NCI-H146 (cell line): ENCODE data around the gene MCC.

ENCODE experiments used
- DNase-seq: peaks from one replicate; lab custom pipeline; 2025; lab: John Stamatoyannopoulos, UW

The MCC gene

DNA sequence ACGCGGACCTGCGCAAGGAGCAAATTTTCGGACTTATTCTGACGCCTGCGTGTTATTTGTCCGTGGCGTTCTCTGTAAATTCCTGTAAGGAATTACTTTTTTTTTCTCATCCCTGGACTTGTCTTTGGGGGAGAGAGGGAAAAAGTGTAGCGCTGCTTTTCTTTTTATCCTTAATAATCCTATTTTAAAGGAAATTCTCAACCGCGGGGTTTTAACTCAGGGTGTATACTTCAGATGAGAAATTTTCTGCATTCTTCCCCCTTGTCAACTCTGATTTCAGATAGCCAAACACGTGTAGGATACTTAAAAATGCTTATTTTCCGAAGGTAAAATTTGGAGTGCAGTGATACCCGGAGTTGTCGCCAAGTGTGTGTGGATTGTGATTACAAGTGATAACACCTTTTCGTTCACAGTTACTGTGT lies 510.8 kb downstream of the MCC start:
- no peak for DNase-seq

DNA sequence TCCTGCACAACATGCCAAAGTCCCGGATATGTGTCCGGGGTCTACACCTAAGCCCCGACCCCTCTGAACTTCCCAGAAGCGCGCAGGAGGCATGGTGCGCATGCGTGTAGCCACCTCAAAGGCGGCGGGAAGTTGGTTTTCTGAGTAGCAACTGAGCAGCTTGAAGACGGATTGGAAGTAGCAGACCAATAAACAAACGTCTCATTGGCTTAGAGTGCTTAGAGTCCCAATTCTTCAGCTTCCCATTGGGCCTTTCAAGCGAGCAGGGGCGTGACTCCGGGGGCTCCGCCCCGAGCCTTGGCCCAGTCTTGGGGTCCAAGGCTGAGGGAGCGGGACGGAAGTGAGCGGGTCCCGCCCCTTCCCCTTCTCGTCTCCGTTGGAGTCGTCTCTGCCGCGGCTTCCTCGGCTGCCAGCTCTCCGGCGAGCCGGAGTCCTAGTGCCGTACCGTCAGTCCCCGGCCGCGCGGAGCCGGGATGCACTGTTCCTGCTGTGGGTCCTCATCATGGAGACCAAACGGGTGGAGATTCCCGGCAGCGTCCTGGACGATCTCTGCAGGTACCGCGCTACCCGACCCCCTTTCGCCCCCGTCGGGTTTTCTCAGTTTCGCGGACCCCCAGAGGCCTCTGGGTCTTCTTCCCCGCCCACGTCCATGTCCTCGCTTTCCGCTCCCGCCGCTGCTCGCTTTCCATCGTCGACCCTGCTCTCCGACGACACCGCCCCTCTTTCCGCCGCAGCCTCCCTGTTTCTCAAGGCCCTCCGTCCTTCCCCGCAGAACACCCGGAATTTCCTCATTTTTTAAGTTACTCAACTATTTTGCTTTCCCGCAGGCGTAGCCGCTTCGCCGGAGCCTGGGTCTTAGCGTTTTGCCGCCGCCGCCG lies 511.6 kb downstream of the MCC start, which contains the start of gene DCP2:
Gene DCP2, plus strand, starts transcription at position 367 of the 878 bp plus-strand sequence. Its CDS starts 136 bp downstream, at position 503.
- peak; percentile 99 for DNase-seq

DNA sequence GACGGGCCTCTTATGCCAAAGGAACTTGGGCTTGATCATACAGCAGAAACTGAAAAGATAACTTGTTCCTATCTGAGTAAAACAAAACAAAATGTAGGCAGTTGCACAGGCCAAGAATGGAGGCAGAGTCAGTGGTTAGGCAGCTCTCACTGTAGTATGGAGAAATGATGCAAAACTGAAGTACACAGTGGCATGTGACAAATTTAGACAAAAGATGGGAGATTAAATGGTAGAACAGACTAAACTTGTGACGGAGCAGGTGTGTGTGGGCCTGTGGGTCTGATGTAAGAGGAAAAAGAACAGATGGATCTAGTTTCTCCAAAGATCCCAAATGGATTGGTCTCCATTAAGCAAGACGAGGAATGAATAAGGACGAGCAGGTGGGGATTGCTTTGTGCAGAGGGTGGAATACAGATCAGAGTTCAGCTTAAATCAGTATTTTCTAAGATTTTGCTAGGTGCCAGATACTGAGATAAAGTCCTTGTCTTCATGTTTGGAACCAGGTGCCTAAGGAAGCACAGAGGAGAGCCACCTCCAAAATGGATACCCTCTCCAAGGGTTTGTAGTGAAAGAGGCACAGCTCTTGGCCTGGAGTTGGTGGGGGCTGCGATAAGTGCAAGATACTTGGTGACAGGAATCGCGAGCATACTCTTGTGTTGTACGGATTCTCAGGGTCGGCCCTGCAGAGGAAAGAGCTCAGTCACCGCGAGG lies 512.4 kb downstream of the MCC start:
- no peak for DNase-seq

DNA sequence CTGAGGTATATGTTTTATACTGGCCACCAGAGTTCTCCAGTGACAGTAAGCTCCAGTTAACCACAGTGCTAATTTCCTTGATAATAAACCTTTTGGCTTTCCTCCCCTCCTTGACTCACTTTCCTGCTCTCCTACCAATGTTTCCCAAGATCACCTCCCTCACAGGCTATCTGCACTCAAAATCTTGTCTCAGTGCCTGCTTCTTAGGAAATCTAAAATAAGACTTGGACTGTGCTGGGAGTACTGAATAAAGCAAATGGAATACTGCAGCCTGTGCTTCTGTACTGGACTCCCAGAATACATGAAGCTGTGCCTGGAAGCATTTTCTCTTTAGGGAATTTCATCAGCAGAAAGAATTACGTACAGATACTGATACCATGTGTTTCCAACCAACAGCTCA lies 513.4 kb downstream of the MCC start:
- DNase-seq = no peak

DNA sequence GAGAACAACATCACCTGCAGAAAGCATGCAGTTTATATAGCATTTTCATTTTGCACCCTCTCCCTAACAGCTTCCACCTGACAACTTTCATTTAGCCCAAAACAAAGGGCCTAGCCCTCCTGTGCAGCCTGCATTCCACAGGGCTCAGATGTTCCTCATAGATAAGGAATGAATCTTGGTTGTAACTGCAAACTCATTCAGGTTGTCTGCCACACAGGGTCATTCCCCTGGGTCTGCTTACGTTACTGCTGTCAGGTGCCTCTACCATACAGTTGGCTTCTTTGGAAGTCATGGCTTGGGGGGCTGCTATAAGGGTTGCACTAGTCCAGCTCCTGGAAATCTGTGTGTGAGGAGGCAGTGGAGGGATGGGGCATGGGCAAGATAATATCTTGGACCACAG lies 514.3 kb downstream of the MCC start:
- DNase-seq = no peak

DNA sequence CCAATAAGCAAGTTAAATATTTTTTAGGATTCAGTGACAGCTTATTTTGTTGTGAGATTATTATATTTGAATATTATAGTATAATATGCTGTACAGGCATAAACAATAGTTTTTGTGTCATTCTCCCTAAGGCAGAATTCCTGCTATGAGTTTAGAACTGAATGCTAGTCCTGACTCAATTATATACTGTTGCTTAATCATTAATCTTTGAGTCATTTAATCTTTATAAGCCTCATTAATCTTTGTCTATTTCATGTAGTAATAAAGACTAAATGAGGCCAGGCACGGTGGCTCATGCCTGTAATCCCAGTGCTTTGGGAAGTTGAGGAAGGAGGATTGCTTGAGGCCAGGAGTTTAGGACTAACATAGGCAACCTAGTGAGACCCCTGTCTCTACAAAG lies 515.2 kb downstream of the MCC start:
- no peak for DNase-seq
